GM18873 (cell line): ENCODE results near the gene HTRA1.

Source experiments
- ATAC-seq: cut with Tn5 transposase; IDR thresholded peaks from one replicate; pipeline ENCODE4 v1.9.1; 2021; ENCODE audit warnings: mild to moderate bottlenecking, moderate library complexity, moderate number of reproducible peaks; ENCODE audit not compliant: unreplicated experiment, low FRiP score

HTRA1 gene

DNA sequence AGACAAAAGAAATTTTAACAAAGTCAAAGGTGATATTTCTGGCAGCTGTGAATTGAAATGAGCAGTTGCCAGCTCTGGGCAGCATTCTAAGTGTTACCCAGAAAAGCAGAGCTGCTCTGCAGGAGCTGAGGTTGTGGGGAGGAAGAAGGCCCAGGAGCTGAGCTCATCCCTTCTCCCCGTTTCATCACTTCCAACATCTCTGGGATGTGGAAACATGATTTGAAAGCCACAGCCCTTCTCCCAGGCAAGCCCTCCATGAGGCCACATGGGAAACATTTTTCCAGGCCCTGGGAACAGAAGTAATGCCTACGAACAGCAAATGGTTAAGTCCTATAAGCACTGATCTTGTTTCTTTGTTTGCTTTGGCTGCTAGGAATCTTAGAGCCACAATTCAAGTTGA is 88.3 kb downstream of the HTRA1 start:
- ATAC-seq, result no peak

GRCh38 chr10:122550427-122550826 is 89.1 kb downstream of the HTRA1 start:
- no peak for ATAC-seq

DNA sequence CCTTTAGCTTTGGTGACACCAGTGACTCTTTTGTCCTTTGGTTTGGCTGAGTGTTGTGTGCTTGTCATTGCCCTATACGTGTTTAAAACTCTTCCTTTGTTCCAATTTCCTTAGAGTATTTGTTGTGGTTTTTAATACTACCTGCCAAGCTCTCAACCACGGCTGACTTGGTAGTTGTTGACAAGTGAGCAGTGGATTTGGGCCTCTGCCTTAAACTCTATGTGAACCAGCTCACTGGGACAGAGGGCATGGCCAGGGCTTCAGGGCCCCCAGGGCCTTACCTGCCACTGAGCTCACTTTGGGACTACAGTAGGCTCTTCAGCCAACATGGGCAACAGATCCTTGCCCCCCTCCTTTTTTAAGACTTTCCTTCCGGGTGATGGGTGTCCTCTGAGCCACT is 89.6 kb downstream of the HTRA1 start:
- ATAC-seq, result no peak

GRCh38 chr10:122551450-122551849 is 90.1 kb downstream of the HTRA1 start:
- ATAC-seq, result no peak

DNA sequence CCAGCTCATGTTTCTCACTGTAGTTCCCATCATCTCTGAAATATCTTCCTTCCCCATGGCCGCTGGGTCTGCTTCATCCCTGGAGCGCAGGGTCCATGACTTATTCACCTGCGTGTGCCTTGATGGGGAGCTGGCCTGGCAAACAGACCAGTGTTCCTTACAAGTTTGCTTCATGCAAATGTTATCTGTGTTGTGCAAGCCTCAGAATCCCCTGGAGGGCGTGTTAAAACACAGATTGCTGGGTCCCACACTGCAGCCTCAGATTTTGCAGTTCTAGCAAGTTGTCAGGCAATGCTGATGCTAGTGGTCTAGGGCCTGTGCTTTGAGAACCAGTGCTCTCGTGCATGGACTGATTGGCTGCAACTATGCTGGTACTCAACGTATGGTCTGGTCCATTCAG is 92.0 kb downstream of the HTRA1 start:
- no peak for ATAC-seq

GRCh38 chr10:122554131-122555036 is 93.0 kb downstream of the HTRA1 start:
- no peak for ATAC-seq

DNA sequence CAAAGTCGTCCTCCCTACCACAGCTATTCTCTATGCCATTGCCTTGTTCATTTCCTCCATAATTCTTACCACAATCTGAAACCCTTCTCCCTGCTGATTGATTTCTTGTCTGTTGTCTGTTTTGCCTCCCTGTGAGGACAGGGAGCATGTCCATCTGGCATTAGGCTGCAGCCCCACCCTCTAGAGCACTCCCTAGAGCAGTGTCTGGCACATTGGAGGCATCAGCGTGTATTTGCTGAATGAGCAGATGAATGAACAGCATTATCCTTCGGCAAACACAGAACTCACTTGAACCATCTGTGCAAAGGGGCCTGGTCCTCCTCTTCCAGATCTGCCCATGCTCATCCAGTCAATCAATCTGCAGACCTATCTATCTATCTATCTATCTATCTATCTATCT is 94.1 kb downstream of the HTRA1 start:
- ATAC-seq, result no peak

- no peak for ATAC-seq
These were observed 96.2 kb downstream of the HTRA1 start for GRCh38 chr10:122557516-122557915.

DNA sequence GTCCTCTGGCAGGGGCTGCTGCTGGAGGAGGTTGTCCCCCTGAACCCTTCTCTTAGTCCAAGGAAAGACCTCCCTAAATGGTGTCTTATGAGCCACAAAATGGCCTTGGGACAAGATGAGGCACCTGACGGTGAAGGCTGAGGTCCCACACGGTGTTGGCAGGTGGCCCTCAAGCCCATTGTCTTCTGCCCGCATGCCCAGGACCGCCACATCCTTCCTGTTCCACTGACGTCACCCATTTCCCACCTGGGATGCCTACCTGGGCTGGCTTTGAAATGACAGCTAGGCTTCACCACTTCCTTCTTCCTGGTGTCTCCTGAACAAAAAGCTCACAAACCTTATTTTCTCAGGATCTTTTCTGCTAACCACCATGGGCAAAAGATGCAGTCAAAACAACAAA is 97.1 kb downstream of the HTRA1 start:
- ATAC-seq, result no peak

GRCh38 chr10:122559228-122559627 is 97.9 kb downstream of the HTRA1 start:
- ATAC-seq, result no peak

DNA sequence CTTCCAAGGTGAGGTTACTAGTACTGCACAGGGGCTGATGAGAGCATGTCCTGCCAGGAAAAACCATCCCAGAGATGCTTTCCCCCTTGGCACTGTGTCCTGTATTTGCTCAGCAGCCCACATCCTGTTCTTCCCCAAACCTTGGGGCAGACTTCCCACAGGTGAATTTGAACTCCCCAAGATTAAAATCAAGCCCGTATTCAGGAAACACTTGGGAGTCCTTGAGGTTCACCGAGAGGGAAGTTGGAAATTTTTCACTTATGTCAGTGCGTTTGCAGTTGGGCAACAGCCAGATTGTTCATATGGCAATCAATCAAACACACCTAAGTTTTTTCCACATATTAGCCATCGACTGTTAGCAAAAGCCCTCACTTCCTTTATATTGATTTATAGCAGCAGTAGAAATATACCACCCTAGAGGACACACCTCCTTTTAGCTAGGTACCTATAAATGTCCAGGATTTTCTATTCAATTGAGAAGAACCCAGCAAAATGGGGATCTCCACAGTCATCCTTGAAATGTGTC is 99.0 kb downstream of the HTRA1 start, which contains the start of gene DMBT1:
TSS of gene DMBT1 (plus strand) at position 476 of the 526 bp plus-strand sequence. CDS start at position 493, 17 bp downstream.
- no peak for ATAC-seq

- no peak for ATAC-seq
These were observed 99.9 kb downstream of the HTRA1 start for GRCh38 chr10:122561212-122561611.

DNA sequence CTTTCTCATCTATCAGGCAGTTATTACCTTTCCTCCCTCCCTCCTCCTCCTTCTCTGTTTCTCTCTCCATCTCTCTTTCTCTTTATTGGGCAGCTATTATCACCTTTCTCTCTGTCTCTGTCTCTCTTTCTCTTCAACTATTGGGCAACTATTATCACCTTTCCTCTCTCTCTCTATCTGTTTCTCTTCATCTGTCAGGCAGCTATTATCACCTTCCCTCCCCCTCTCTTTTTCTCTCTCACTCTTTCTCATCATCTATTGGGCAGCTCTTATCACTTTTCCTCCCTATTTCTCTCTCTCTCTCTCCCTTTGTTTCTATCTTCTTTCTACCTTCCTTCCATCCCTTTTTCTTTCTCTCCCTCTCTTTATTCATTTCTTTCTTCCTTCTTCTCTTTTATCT is 100.4 kb downstream of the HTRA1 start:
- ATAC-seq, result no peak
